SK-N-SH (cell line): ENCODE measurements around the gene CLINT1.

Experiments
- CTCF ChIP-seq: fragments of 200-600 bp; sonication (generic); IDR thresholded peaks from 2 replicates; pipeline ENCODE4 v1.6.1; 2017; ENCODE audit warnings: antibody characterized with exemption, mild to moderate bottlenecking, moderate library complexity
- ELF1 ChIP-seq: IDR thresholded peaks from 2 replicates; pipeline ENCODE4 v1.4.0; 2012
- FOXJ3 ChIP-seq: sonication (generic); formaldehyde crosslinking; IDR thresholded peaks from 2 replicates; pipeline ENCODE4 v1.5.1; 2020; ENCODE audit warnings: mild to moderate bottlenecking, missing genetic modification reagents
- GATA2 ChIP-seq: sonication (generic); formaldehyde crosslinking; IDR thresholded peaks from 2 replicates; pipeline ENCODE4 v1.5.0; 2020; ENCODE audit warnings: mild to moderate bottlenecking, missing genetic modification reagents
- JUND ChIP-seq: IDR thresholded peaks from 2 replicates; pipeline ENCODE4 v1.4.0; 2012
- MXI1 ChIP-seq: IDR thresholded peaks from 2 replicates; pipeline ENCODE4 v1.6.1; 2012; ENCODE audit warnings: mild to moderate bottlenecking, low read depth, low read length, improper control_type of control experiment
- RAD21 ChIP-seq: IDR thresholded peaks from 2 replicates; pipeline ENCODE4 v1.6.1; 2012; ENCODE audit warnings: mild to moderate bottlenecking, low read length
- RCOR1 ChIP-seq: fragments of 150-350 bp; IDR thresholded peaks from 2 replicates; pipeline ENCODE4 v1.6.1; 2017; ENCODE audit warnings: antibody characterized with exemption, low read length
- SIN3A ChIP-seq: IDR thresholded peaks from 2 replicates; pipeline ENCODE4 v1.6.1; 2012; ENCODE audit warnings: low read depth, mild to moderate bottlenecking, low read length, moderate library complexity, borderline replicate concordance
- TAF1 ChIP-seq: IDR thresholded peaks from 2 replicates; pipeline ENCODE4 v1.6.1; 2012; ENCODE audit warnings: low read depth, mild to moderate bottlenecking, low read length, moderate library complexity, borderline replicate concordance
- TF ChIP-seq, protein P1 (sequence below): fragments of 150-350 bp; IDR thresholded peaks from 2 replicates; pipeline ENCODE4 v1.6.1; 2016; ENCODE audit warnings: mild to moderate bottlenecking, low read depth, low read length
- TF ChIP-seq, protein P2 (sequence below): IDR thresholded peaks from 2 replicates; pipeline ENCODE4 v1.4.0; 2012; ENCODE audit warnings: low read depth, borderline replicate concordance

- TF ChIP-seq ELF1, result no peak
- no peak for TF ChIP-seq JUND
- TF ChIP-seq, protein P1, sequence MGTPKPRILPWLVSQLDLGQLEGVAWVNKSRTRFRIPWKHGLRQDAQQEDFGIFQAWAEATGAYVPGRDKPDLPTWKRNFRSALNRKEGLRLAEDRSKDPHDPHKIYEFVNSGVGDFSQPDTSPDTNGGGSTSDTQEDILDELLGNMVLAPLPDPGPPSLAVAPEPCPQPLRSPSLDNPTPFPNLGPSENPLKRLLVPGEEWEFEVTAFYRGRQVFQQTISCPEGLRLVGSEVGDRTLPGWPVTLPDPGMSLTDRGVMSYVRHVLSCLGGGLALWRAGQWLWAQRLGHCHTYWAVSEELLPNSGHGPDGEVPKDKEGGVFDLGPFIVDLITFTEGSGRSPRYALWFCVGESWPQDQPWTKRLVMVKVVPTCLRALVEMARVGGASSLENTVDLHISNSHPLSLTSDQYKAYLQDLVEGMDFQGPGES, result no peak
- no peak for TF ChIP-seq MXI1
- no peak for TF ChIP-seq CTCF
- TF ChIP-seq, protein P2, sequence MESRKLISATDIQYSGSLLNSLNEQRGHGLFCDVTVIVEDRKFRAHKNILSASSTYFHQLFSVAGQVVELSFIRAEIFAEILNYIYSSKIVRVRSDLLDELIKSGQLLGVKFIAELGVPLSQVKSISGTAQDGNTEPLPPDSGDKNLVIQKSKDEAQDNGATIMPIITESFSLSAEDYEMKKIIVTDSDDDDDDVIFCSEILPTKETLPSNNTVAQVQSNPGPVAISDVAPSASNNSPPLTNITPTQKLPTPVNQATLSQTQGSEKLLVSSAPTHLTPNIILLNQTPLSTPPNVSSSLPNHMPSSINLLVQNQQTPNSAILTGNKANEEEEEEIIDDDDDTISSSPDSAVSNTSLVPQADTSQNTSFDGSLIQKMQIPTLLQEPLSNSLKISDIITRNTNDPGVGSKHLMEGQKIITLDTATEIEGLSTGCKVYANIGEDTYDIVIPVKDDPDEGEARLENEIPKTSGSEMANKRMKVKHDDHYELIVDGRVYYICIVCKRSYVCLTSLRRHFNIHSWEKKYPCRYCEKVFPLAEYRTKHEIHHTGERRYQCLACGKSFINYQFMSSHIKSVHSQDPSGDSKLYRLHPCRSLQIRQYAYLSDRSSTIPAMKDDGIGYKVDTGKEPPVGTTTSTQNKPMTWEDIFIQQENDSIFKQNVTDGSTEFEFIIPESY, result no peak
- no peak for TF ChIP-seq FOXJ3
- no peak for TF ChIP-seq RAD21
- TF ChIP-seq GATA2, result no peak
- TF ChIP-seq RCOR1, result no peak
- TF ChIP-seq TAF1, result no peak
- TF ChIP-seq SIN3A, result no peak
These were observed 5.1 kb upstream of the CLINT1 start for GRCh38 chr5:157864067-157864466.
